IMR-90 (cell line): Measurements from ENCODE around the gene TAF1D.

Source experiments
- BHLHE40 ChIP-seq: fragments of 150-350 bp; IDR thresholded peaks from 2 replicates; pipeline ENCODE4 v1.6.1; 2016; ENCODE audit warnings: mild to moderate bottlenecking, low read depth, low read length
- CEBPB ChIP-seq: IDR thresholded peaks from 2 replicates; pipeline ENCODE4 v1.6.1; 2012; ENCODE audit warnings: low read depth, low read length, improper control_type of control experiment
- CTCF ChIP-seq: conservative IDR thresholded peaks from 2 replicates; pipeline ENCODE4 v1.5.1; 2012; ENCODE audit warnings: mild to moderate bottlenecking, low read depth, low read length, improper control_type of control experiment
- FOS ChIP-seq: fragments of 150-350 bp; IDR thresholded peaks from 2 replicates; pipeline ENCODE4 v1.6.1; 2016; ENCODE audit warnings: low read depth, low read length
- MAZ ChIP-seq: IDR thresholded peaks from 2 replicates; pipeline ENCODE4 v1.6.1; 2012; ENCODE audit warnings: low read depth, mild to moderate bottlenecking, low read length, improper control_type of control experiment, moderate library complexity, borderline replicate concordance
- MXI1 ChIP-seq: IDR thresholded peaks from 2 replicates; pipeline ENCODE4 v1.6.1; 2012; ENCODE audit warnings: low read depth, mild to moderate bottlenecking, low read length, moderate library complexity, borderline replicate concordance
- NFE2L2 ChIP-seq: fragments of 150-350 bp; IDR thresholded peaks from 2 replicates; pipeline ENCODE4 v1.6.1; 2016; ENCODE audit warnings: low read depth, mild to moderate bottlenecking, low read length
- POLR2A ChIP-seq: IDR thresholded peaks from 2 replicates; pipeline ENCODE4 v1.6.1; 2012; ENCODE audit warnings: mild to moderate bottlenecking, low read depth, low read length
- RAD21 ChIP-seq: IDR thresholded peaks from 2 replicates; pipeline ENCODE4 v1.6.1; 2012; ENCODE audit warnings: low read length, improper control_type of control experiment
- RCOR1 ChIP-seq: IDR thresholded peaks from 2 replicates; pipeline ENCODE4 v1.6.1; 2012; ENCODE audit warnings: mild to moderate bottlenecking, low read length, improper control_type of control experiment; ENCODE audit not compliant: insufficient replicate concordance
- SMC3 ChIP-seq: fragments of 150-350 bp; IDR thresholded peaks from 2 replicates; pipeline ENCODE4 v1.6.1; 2016; ENCODE audit warnings: low read depth, mild to moderate bottlenecking, antibody characterized with exemption, low read length, moderate library complexity

- TF ChIP-seq CTCF (no peak), BHLHE40 (no peak), FOS (no peak), CEBPB (no peak), POLR2A (no peak), RAD21 (no peak), NFE2L2 (no peak), SMC3 (no peak), MXI1 (no peak), MAZ (no peak), RCOR1 (no peak)
Observed at GRCh38 chr11:93719310-93719709, 22.0 kb downstream of the TAF1D start.
